ENCODE results near the gene TUBGCP2.
"Not testable (repeated sequence)": the region's sequence is repeated elsewhere in the genome, so short reads cannot be mapped to it uniquely, and the experiment has no call there.

TUBGCP2 gene

GRCh38 chr10:133239990-133240389 lies 68.7 kb downstream of the TUBGCP2 start:
- H3K4me3 ChIP-seq (ENCODE audit: low read depth, low read length), result no peak overlapping the region
- no peak for DNase-seq (ENCODE audit: low read depth)

GRCh38 chr10:133238466-133238804 lies 70.2 kb downstream of the TUBGCP2 start:
- no peak for DNase-seq (ENCODE audit: low read depth)
- no peak overlapping the region for H3K4me3 ChIP-seq (ENCODE audit: low read depth, low read length)

GRCh38 chr10:133237588-133238465 lies 70.8 kb downstream of the TUBGCP2 start, which contains the start of gene VENTX:
VENTX (plus strand) TSS chr10:133237855; CDS start chr10:133237915, 60 bp downstream.
- no peak for DNase-seq (ENCODE audit: low read depth)
- H3K4me3 ChIP-seq (ENCODE audit: low read depth, low read length), result no peak within 1 kb of the TSS

GRCh38 chr10:133237241-133237587 lies 71.5 kb downstream of the TUBGCP2 start:
- DNase-seq (ENCODE audit: low read depth), result no peak
- no peak overlapping the region for H3K4me3 ChIP-seq (ENCODE audit: low read depth, low read length)

GRCh38 chr10:133236401-133237240 lies 72.1 kb downstream of the TUBGCP2 start:
- no peak overlapping the region for H3K4me3 ChIP-seq (ENCODE audit: low read depth, low read length)
- DNase-seq (ENCODE audit: low read depth), result no peak

GRCh38 chr10:133235932-133236331 lies 72.7 kb downstream of the TUBGCP2 start:
- no peak overlapping the region for H3K4me3 ChIP-seq (ENCODE audit: low read depth, low read length)
- DNase-seq (ENCODE audit: low read depth), result no peak

- no peak for DNase-seq (ENCODE audit: low read depth)
- H3K4me3 ChIP-seq (ENCODE audit: low read depth, low read length), result no peak overlapping the region
Measured at GRCh38 chr10:133235265-133235855, 73.3 kb downstream of the TUBGCP2 start.

- DNase-seq (ENCODE audit: low read depth); H3K4me3 ChIP-seq (ENCODE audit: low read depth, low read length): not testable (repeated sequence)
Measured at GRCh38 chr10:133234796-133235195, 73.9 kb downstream of the TUBGCP2 start.

GRCh38 chr10:133231946-133232574 lies 76.6 kb downstream of the TUBGCP2 start:
- no peak overlapping the region for H3K4me3 ChIP-seq (ENCODE audit: low read depth, low read length)
- no peak for DNase-seq (ENCODE audit: low read depth)

- no peak overlapping the region for H3K4me3 ChIP-seq (ENCODE audit: low read depth, low read length)
- no peak for DNase-seq (ENCODE audit: low read depth)
Measured at GRCh38 chr10:133231244-133231945, 77.3 kb downstream of the TUBGCP2 start.

GRCh38 chr10:133230387-133231195 lies 78.1 kb downstream of the TUBGCP2 start:
- DNase-seq (ENCODE audit: low read depth), result no peak
- H3K4me3 ChIP-seq (ENCODE audit: low read depth, low read length), result no peak overlapping the region

GRCh38 chr10:133230044-133230361 lies 78.7 kb downstream of the TUBGCP2 start, which contains the start of gene UTF1:
UTF1 (plus strand) TSS chr10:133230217; CDS start chr10:133230289, 72 bp downstream.
- no peak for DNase-seq (ENCODE audit: low read depth)
- no peak within 1 kb of the TSS for H3K4me3 ChIP-seq (ENCODE audit: low read depth, low read length)

GRCh38 chr10:133229265-133230043 lies 79.2 kb downstream of the TUBGCP2 start:
- DNase-seq (ENCODE audit: low read depth), result no peak
- H3K4me3 ChIP-seq (ENCODE audit: low read depth, low read length), result no peak overlapping the region

Measured in skeletal muscle cell (primary cell).